HG03558 (cell line): ENCODE results near the gene ADAM20.

Experiments
- ATAC-seq: cut with Tn5 transposase; IDR thresholded peaks from one replicate; pipeline ENCODE4 v1.9.1; 2021; ENCODE audit warnings: moderate number of reproducible peaks; ENCODE audit not compliant: unreplicated experiment; ENCODE audit errors: extremely low read depth

ADAM20 gene

DNA sequence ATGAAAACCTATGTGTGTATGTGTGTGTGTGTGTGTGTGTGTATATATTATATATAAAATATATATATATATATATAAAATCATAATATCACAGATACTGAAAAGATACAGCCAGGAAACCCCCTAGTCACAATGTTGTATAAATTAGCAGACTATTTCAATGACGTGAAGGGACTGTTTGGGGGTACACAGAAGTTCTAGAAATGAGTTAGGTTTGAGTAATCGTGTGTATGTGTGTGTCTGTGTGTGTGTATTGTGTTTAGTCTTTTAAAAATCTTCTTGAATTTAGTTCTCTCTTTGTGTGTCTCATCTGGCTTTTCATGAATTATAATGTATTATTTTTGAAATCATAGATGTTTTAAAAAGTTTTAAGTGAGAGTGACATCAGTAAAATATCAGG is 61.0 kb downstream of the ADAM20 start:
- ATAC-seq = no peak
